ENCODE measurements around the gene SYNE3. TPM values are rescaled to one million over a fixed set of nuclear protein-coding genes. Genes with fewer than 3 reads are reported as not detected.

The SYNE3 gene
- total and polyA plus RNA-seq, 9 of the 15 experiments (the other 6 are each of a cell fraction or from before 2014, with no cell fraction given), result 0.04 to 3.1 (median 0.55) TPM

- no peak for TF ChIP-seq ZFP1 (CRISPR knock-in tag; IDR thresholded peaks at IDR 0.05)
- TF ChIP-seq, protein P1, sequence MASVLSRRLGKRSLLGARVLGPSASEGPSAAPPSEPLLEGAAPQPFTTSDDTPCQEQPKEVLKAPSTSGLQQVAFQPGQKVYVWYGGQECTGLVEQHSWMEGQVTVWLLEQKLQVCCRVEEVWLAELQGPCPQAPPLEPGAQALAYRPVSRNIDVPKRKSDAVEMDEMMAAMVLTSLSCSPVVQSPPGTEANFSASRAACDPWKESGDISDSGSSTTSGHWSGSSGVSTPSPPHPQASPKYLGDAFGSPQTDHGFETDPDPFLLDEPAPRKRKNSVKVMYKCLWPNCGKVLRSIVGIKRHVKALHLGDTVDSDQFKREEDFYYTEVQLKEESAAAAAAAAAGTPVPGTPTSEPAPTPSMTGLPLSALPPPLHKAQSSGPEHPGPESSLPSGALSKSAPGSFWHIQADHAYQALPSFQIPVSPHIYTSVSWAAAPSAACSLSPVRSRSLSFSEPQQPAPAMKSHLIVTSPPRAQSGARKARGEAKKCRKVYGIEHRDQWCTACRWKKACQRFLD (CRISPR knock-in tag; IDR thresholded peaks at IDR 0.05), result peak; percentile 25; the same call in 1 of the 2 replicates
- no peak for TF ChIP-seq GATAD2B (IDR thresholded peaks at IDR 0.05; ENCODE audit: borderline replicate concordance)
- TF ChIP-seq USF1 (CRISPR knock-in tag; IDR thresholded peaks at IDR 0.05), result no peak
- TF ChIP-seq CBFA2T3 (IDR thresholded peaks at IDR 0.05), result peak; percentile 96
- TF ChIP-seq ZMIZ1 (IDR thresholded peaks at IDR 0.05; ENCODE audit: low read depth in 2 of 2, low read length in 2 of 2), result peak in 1 of 2 experiments; percentile 78; a peak in 2 of 4 replicates
- TF ChIP-seq RBM22 (IDR thresholded peaks at IDR 0.05; ENCODE audit: low read depth, low read length, poor library complexity, severe bottlenecking), result no peak
- peak; percentile 78; the same call in 1 of the 2 replicates for TF ChIP-seq SMARCE1 (IDR thresholded peaks at IDR 0.05)
- TF ChIP-seq CHCHD3 (CRISPR knock-in tag; IDR thresholded peaks at IDR 0.05), result no peak
- no peak for TF ChIP-seq OTX1 (CRISPR knock-in tag; IDR thresholded peaks at IDR 0.05)
- no peak for TF ChIP-seq SRF (CRISPR knock-in tag; IDR thresholded peaks at IDR 0.05)
- TF ChIP-seq ZBTB7A (IDR thresholded peaks at IDR 0.05; ENCODE audit: borderline replicate concordance, control insufficient read depth, low read depth, low read length), result peak; percentile 42; the same call in 1 of the 2 replicates
- TF ChIP-seq NCOR1 (IDR thresholded peaks at IDR 0.05), result peak; percentile 82
- TF ChIP-seq NFATC3 (IDR thresholded peaks at IDR 0.05), result no peak
- no peak for TF ChIP-seq E2F4 (CRISPR knock-in tag; IDR thresholded peaks at IDR 0.05; ENCODE audit: low read depth)
- no peak for TF ChIP-seq BCL6 (CRISPR knock-in tag; IDR thresholded peaks at IDR 0.05)
- no peak for TF ChIP-seq ZNF165 (CRISPR knock-in tag; IDR thresholded peaks at IDR 0.05; ENCODE audit: borderline replicate concordance)
- no peak for TF ChIP-seq YBX1 (IDR thresholded peaks at IDR 0.05)
- peak; percentile 88; the same call in 1 of the 2 replicates for TF ChIP-seq MYNN (IDR thresholded peaks at IDR 0.05)
- no peak for TF ChIP-seq MYNN (CRISPR knock-in tag; IDR thresholded peaks at IDR 0.05)
- no peak for TF ChIP-seq ZNF79 (CRISPR knock-in tag; IDR thresholded peaks at IDR 0.05; ENCODE audit: low read depth)
- no peak for TF ChIP-seq POLR2B (IDR thresholded peaks at IDR 0.05; ENCODE audit: low read depth, partially characterized antibody)
- TF ChIP-seq EP300 (IDR thresholded peaks at IDR 0.05; ENCODE audit: low read length), result peak; percentile 76; the same call in 1 of the 2 replicates
These were observed 28.1 kb upstream of the SYNE3 start (continued) for GRCh38 chr14:95544588-95544987.
